Heart left ventricle (tissue), 16 donors: ENCODE data around the gene B2M. TPM values are rescaled to one million over a fixed set of nuclear protein-coding genes. Genes with fewer than 3 reads are reported as not detected.

ENCODE experiments used
- ATAC-seq, 4 donors: fragments of 200-7000 bp; cut with Tn5 transposase; one replicate each; pipeline ENCODE4 v1.9.1; 2020 to 2022; ENCODE audit warnings: moderate library complexity in 4 of 4, mild to moderate bottlenecking in 3 of 4, moderate number of reproducible peaks in 1 of 4
- DNase-seq, 5 donors: peaks; one replicate each; pipeline ENCODE4 v3.0.0-alpha.2; 2020
- H3K27ac ChIP-seq, 12 donors: fragments of 200-600 bp; sonication (generic) in 4 of 12; one replicate each; pipeline versions ENCODE4 v1.5.0 to v1.8.0; 2016 to 2022; ENCODE audit warnings: mild to moderate bottlenecking in 2 of 12
- H3K27me3 ChIP-seq, 9 donors: fragments of 200-600 bp; sonication (generic) in 2 of 9; one replicate each; pipeline versions ENCODE4 v1.5.1 to v1.8.0; 2016 to 2022; ENCODE audit warnings: mild to moderate bottlenecking in 3 of 9
- H3K36me3 ChIP-seq, 9 donors: fragments of 200-600 bp; sonication (generic) in 2 of 9; one replicate each; pipeline versions ENCODE4 v1.5.0 to v1.8.0; 2018 to 2022; ENCODE audit warnings: mild to moderate bottlenecking in 2 of 9
- H3K4me1 ChIP-seq, 12 donors: fragments of 200-600 bp; sonication (generic) in 4 of 12; one replicate each; pipeline versions ENCODE4 v1.5.0 to v1.8.0; 2016 to 2022; ENCODE audit warnings: mild to moderate bottlenecking in 3 of 12
- H3K4me3 ChIP-seq, 12 donors: fragments of 200-600 bp; sonication (generic) in 4 of 12; one replicate each; pipeline versions ENCODE4 v1.5.0 to v1.8.0; 2017 to 2022; ENCODE audit warnings: mild to moderate bottlenecking in 9 of 12, moderate library complexity in 4 of 12
- H3K9me3 ChIP-seq, 12 donors: fragments of 200-600 bp; sonication (generic) in 4 of 12; one replicate each; pipeline versions ENCODE4 v1.5.0 to v1.8.0; 2016 to 2022; ENCODE audit warnings: mild to moderate bottlenecking in 1 of 12
- POLR2A ChIP-seq, 2 donors: fragments of 450-650 bp; IDR thresholded peaks; one replicate each; pipeline ENCODE4 v1.6.1; 2017; ENCODE audit warnings: antibody characterized with exemption in 2 of 2, mild to moderate bottlenecking in 2 of 2, moderate library complexity in 2 of 2
- WGBS, 4 donors: extraction: QIAGEN DNeasy Blood & Tissue Kit in 2 of 4; methylation state at CpG; one replicate each; pipeline versions ENCODE4 v1.1.5 to v1.1.7; 2013 to 2018; 5-methylcytosine and 5-hydroxymethylcytosine counted together
- intact Hi-C, 10 donors: fragments of 100-400 bp; cut with DNase I; formaldehyde crosslinking; loops; one replicate each; pipeline versions ENCODE4 v1.11.1 to v1.14.2; 2022
- polyA plus RNA-seq, 2 donors: library from polyadenylated mRNA; stranded (reverse); fragments of 200-250 nt; gene quantifications; one replicate each; pipeline ENCODE4 v1.2.3, GENCODE V29; 2013
- total RNA-seq, 9 donors: library from RNA; depleted of rRNA in 2 of 9; stranded (reverse); fragments of >200 nt in 2 of 9; fragmentation: NEBNext Ultra II Directional in 3 of 9; extraction: Animal tissue kit (Norgen Biotek cat#: 25700) in 3 of 9; gene quantifications; one replicate each; pipeline versions ENCODE4 v1.1.0 to v1.2.4, GENCODE V29; 2016 to 2023
- TF ChIP-seq, protein P1 (sequence below), 12 donors: fragments of 200-600 bp; sonication (generic) in 4 of 12; IDR thresholded peaks; one replicate each; pipeline versions ENCODE4 v1.5.0 to v1.8.0; 2018 to 2022; ENCODE audit warnings: antibody characterized with exemption in 12 of 12, mild to moderate bottlenecking in 5 of 12
- donor health status: ischemic (EF 13 %, LVEDD 7.1; RV severe dilation, severe dysfunction).
- donor health status: healthy with polysubstance abuse.
- donor health status: DM: no; HTN: yes; CAD: no.
- donor health status: DM: no; HTN: no; CAD: no.
- donor health status: ischemic (EF 25% LVEDD 6.9; RV normal size, moderate dysfunction).
- donor health status: ischemic (EF 25% LVEDD 5.7; RV mildly dilated, moderate dysfunction).
- donor health status: healthy.
- donor health status: DM: yes; HTN: yes; CAD: no.
- donor health status: ischemic (EF 35%, LVEDD 5.7; RV mildly dilated, moderate dysfunction).
- donor health status: nonischemic (EF 11% LVEDD 7.7; RV severe dilation, severe dysfunction).
- donor health status: DM: yes; HTN: yes; CAD: no.
- donor health status: PGD.
- donor health status: ischemic (EF 29% LVEDD 5.4; RV normal size, mild dysfunction).
- donor health status: nonischemic (EF 23%, LVEDD 6.1; RV moderate dilation, normal function).

Gene B2M
- total and polyA plus RNA-seq, 11 donors: 808 to 5,448 (median 1,200) TPM

DNA sequence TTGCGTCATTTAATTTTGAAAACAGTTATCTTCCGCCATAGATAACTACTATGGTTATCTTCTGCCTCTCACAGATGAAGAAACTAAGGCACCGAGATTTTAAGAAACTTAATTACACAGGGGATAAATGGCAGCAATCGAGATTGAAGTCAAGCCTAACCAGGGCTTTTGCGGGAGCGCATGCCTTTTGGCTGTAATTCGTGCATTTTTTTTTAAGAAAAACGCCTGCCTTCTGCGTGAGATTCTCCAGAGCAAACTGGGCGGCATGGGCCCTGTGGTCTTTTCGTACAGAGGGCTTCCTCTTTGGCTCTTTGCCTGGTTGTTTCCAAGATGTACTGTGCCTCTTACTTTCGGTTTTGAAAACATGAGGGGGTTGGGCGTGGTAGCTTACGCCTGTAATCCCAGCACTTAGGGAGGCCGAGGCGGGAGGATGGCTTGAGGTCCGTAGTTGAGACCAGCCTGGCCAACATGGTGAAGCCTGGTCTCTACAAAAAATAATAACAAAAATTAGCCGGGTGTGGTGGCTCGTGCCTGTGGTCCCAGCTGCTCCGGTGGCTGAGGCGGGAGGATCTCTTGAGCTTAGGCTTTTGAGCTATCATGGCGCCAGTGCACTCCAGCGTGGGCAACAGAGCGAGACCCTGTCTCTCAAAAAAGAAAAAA lies 1.2 kb downstream of the B2M start:
- DNase-seq (peak; percentile 69 to 89 (median 79)), ATAC-seq (peak; percentile 49 to 77 (median 64))
- intact Hi-C loops: loop anchor here in 3 of 10 donors (1.0 to 2.0 kb wide), 2 partner anchors 14 to 16 kb away; no protein-coding TSS in a partner anchor
- Histone ChIP-seq H3K9me3 (no peaks in the 10 kb centered on the region), H3K4me3 (peak overlapping the region; percentile 74 to 95 (median 86)), H3K4me1 (peaks cover 0 to 57% (median 27%) of the 10 kb centered on the region in 12 donors), H3K27me3 (no peaks in the 10 kb centered on the region), H3K27ac (peak overlapping the region; percentile 94 to 100 (median 99)), H3K36me3 (peaks cover 2 to 55% (median 24%) of the 10 kb centered on the region in 9 donors)
- 10 to 18% (median 17%) methylated on average over 24 of the region's 24 CpGs for WGBS, 4 donors
- TF ChIP-seq, protein P1, sequence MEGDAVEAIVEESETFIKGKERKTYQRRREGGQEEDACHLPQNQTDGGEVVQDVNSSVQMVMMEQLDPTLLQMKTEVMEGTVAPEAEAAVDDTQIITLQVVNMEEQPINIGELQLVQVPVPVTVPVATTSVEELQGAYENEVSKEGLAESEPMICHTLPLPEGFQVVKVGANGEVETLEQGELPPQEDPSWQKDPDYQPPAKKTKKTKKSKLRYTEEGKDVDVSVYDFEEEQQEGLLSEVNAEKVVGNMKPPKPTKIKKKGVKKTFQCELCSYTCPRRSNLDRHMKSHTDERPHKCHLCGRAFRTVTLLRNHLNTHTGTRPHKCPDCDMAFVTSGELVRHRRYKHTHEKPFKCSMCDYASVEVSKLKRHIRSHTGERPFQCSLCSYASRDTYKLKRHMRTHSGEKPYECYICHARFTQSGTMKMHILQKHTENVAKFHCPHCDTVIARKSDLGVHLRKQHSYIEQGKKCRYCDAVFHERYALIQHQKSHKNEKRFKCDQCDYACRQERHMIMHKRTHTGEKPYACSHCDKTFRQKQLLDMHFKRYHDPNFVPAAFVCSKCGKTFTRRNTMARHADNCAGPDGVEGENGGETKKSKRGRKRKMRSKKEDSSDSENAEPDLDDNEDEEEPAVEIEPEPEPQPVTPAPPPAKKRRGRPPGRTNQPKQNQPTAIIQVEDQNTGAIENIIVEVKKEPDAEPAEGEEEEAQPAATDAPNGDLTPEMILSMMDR (IDR thresholded peaks at IDR 0.05): no peak
- no peak for TF ChIP-seq POLR2A (IDR thresholded peaks at IDR 0.05)

GRCh38 chr15:44713006-44713966 lies 2.0 kb downstream of the B2M start:
- Histone ChIP-seq H3K27ac (peak overlapping the region; percentile 24 to 100 (median 99)), H3K9me3 (no peaks in the 10 kb centered on the region), H3K4me1 (peaks cover 0 to 65% (median 27%) of the 10 kb centered on the region in 12 donors), H3K36me3 (peaks cover 2 to 63% (median 32%) of the 10 kb centered on the region in 9 donors), H3K4me3 (peak overlapping the region; percentile 74 to 95 (median 86)), H3K27me3 (no peaks in the 10 kb centered on the region)
- intact Hi-C loops: loop anchor here in 1 of 10 donors (2.0 kb wide), 1 partner anchor 16 kb away; no protein-coding TSS in a partner anchor
- no peak for ATAC-seq
- TF ChIP-seq, protein P1 (IDR thresholded peaks at IDR 0.05): peak in 8 of 12 donors; percentile 9 to 42 (median 22)
- no peak for TF ChIP-seq POLR2A (IDR thresholded peaks at IDR 0.05)
- 54 to 60% (median 57%) methylated on average over 5 of the region's 5 CpGs for WGBS, 4 donors
- no peak for DNase-seq

DNA sequence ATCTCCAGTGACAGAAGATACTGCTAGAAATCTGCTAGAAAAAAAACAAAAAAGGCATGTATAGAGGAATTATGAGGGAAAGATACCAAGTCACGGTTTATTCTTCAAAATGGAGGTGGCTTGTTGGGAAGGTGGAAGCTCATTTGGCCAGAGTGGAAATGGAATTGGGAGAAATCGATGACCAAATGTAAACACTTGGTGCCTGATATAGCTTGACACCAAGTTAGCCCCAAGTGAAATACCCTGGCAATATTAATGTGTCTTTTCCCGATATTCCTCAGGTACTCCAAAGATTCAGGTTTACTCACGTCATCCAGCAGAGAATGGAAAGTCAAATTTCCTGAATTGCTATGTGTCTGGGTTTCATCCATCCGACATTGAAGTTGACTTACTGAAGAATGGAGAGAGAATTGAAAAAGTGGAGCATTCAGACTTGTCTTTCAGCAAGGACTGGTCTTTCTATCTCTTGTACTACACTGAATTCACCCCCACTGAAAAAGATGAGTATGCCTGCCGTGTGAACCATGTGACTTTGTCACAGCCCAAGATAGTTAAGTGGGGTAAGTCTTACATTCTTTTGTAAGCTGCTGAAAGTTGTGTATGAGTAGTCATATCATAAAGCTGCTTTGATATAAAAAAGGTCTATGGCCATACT lies 4.0 kb downstream of the B2M start:
- peaks cover 2 to 76% (median 46%) of the 10 kb centered on the region in 9 donors for H3K36me3 ChIP-seq
- intact Hi-C loops: no loop called here
- 56 to 62% (median 59%) methylated on average over 6 of the region's 6 CpGs for WGBS, 4 donors
- TF ChIP-seq, protein P1 (IDR thresholded peaks at IDR 0.05): no peak
- H3K27ac ChIP-seq: peak overlapping the region in 9 of 12 donors; percentile 17 to 100 (median 53)
- H3K27me3 ChIP-seq: no peaks in the 10 kb centered on the region
- ATAC-seq (no peak), DNase-seq (no peak)
- H3K4me3 ChIP-seq: peak overlapping the region in 8 of 12 donors; percentile 74 to 95 (median 84)
- H3K9me3 ChIP-seq: no peaks in the 10 kb centered on the region
- H3K4me1 ChIP-seq: peaks cover 0 to 73% (median 28%) of the 10 kb centered on the region in 12 donors
